DND-41 (cell line): ENCODE results near the gene RNASEH1.

Experiments used
- CTCF ChIP-seq: IDR thresholded peaks from 2 replicates; pipeline ENCODE4 v1.5.1; 2012; ENCODE audit warnings: borderline replicate concordance, low read length, moderate library complexity, mild to moderate bottlenecking; ENCODE audit not compliant: poor library complexity, severe bottlenecking; ENCODE audit errors: extremely low read depth
- EZH2 ChIP-seq: IDR thresholded peaks from 3 replicates; pipeline ENCODE4 v1.6.1; 2012; ENCODE audit warnings: borderline replicate concordance, low read depth, mild to moderate bottlenecking, moderate library complexity, low read length, inconsistent platforms; ENCODE audit not compliant: severe bottlenecking

DNA sequence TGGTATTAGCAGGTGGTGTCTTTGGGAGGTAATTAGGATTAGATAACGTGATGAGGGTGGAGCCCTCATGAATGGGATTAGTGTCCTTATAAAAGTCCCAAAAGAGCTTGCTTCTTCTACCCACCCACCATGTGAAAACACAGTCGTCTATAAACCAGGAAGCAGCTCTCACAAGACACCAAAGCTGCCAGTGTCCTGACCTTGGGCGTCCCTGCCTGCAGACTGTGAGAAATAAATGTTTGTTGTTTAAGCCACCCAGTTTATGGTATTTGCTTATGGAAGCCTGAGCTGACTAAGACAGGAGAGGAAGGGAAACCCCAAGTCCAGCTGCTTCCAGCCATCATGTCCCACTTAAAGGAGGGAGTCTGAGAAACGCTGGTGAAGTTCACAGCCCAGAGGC lies 52.4 kb downstream of the RNASEH1 start:
- no peak for TF ChIP-seq CTCF
- TF ChIP-seq EZH2, result no peak
